HepG2 (cell line): ENCODE measurements around the gene MAP2K7. TPM values are rescaled to one million over a fixed set of nuclear protein-coding genes. Genes with fewer than 3 reads are reported as not detected.

ENCODE experiments used
- BCL6 ChIP-seq: IDR thresholded peaks from 2 replicates; pipeline ENCODE4 v1.6.1; 2016; ENCODE audit warnings: missing genetic modification reagents, missing compliant biosample characterization
- HDAC6 ChIP-seq: fragments of 200-600 bp; sonication (generic); IDR thresholded peaks from 2 replicates; pipeline ENCODE4 v1.7.0; 2017; ENCODE audit warnings: mild to moderate bottlenecking, antibody characterized with exemption, low read length, low read depth
- NFKB2 ChIP-seq: sonication (generic); formaldehyde crosslinking; IDR thresholded peaks from 2 replicates; pipeline ENCODE4 v1.4.0; 2020; ENCODE audit warnings: missing genetic modification reagents, borderline replicate concordance
- PCBP1 ChIP-seq: fragments of 200-400 bp; formaldehyde crosslinking; IDR thresholded peaks from 2 replicates; pipeline ENCODE4 v1.6.1; 2017; ENCODE audit warnings: mild to moderate bottlenecking, low read depth, low read length, borderline replicate concordance
- POLR2G ChIP-seq: fragments of 200-400 bp; formaldehyde crosslinking; IDR thresholded peaks from 2 replicates; pipeline ENCODE4 v1.6.1; 2018; ENCODE audit warnings: mild to moderate bottlenecking, low read depth, low read length, moderate library complexity
- SNRNP70 ChIP-seq: fragments of 200-400 bp; formaldehyde crosslinking; IDR thresholded peaks from 2 replicates; pipeline ENCODE4 v1.6.1; 2017; ENCODE audit warnings: mild to moderate bottlenecking, low read depth, low read length, moderate library complexity
- SRSF9 ChIP-seq: fragments of 200-400 bp; formaldehyde crosslinking; IDR thresholded peaks from 2 replicates; pipeline ENCODE4 v1.6.1; 2018; ENCODE audit warnings: borderline replicate concordance, mild to moderate bottlenecking, low read depth, low read length; ENCODE audit not compliant: insufficient read depth, poor library complexity, severe bottlenecking
- TAF15 ChIP-seq: fragments of 200-400 bp; formaldehyde crosslinking; IDR thresholded peaks from one replicate; pipeline ENCODE4 v1.6.1; 2018; ENCODE audit warnings: mild to moderate bottlenecking, low read depth, low read length; ENCODE audit not compliant: poor library complexity, severe bottlenecking
- TEAD3 ChIP-seq: optimal IDR thresholded peaks from 2 replicates; pipeline ENCODE3; 2016; ENCODE audit warnings: borderline replicate concordance
- TMF1 ChIP-seq: sonication (generic); formaldehyde crosslinking; IDR thresholded peaks from 2 replicates; pipeline ENCODE4 v1.8.1; 2022; ENCODE audit warnings: low read depth, missing genetic modification reagents
- ZNF101 ChIP-seq: sonication (generic); formaldehyde crosslinking; IDR thresholded peaks from 2 replicates; pipeline ENCODE4 v1.4.0; 2020; ENCODE audit warnings: mild to moderate bottlenecking, low read depth, missing genetic modification reagents, borderline replicate concordance
- ZNF205 ChIP-seq: IDR thresholded peaks from 2 replicates; pipeline ENCODE4 v1.6.1; 2018; ENCODE audit warnings: missing biosample characterization, missing genetic modification reagents
- ZNF232 ChIP-seq: sonication (generic); formaldehyde crosslinking; IDR thresholded peaks from 2 replicates; pipeline ENCODE4 v1.4.0; 2020; ENCODE audit warnings: missing genetic modification reagents, borderline replicate concordance
- ZNF331 ChIP-seq: sonication (generic); formaldehyde crosslinking; IDR thresholded peaks from 2 replicates; pipeline ENCODE4 v1.4.0; 2020; ENCODE audit warnings: missing genetic modification reagents
- ZNF510 ChIP-seq: sonication (generic); formaldehyde crosslinking; IDR thresholded peaks from 2 replicates; pipeline ENCODE4 v1.4.0; 2020; ENCODE audit warnings: low read depth, mild to moderate bottlenecking, missing genetic modification reagents
- ZNF572 ChIP-seq: sonication (generic); formaldehyde crosslinking; IDR thresholded peaks from 2 replicates; pipeline ENCODE4 v1.5.1; 2020; ENCODE audit warnings: mild to moderate bottlenecking, missing genetic modification reagents
- ZNF777 ChIP-seq: sonication (generic); formaldehyde crosslinking; IDR thresholded peaks from 2 replicates; pipeline ENCODE4 v1.4.0; 2020; ENCODE audit warnings: missing genetic modification reagents
- polyA plus RNA-seq, 8 experiments: library from polyadenylated mRNA; depleted of rRNA in 3 of 8; stranded (reverse) in 7 of 8; unstranded in 1 of 8; fragments of >200 nt; fragmentation: Illumina TruSeq in 4 of 8; extraction: Trizol in 4 of 8; gene quantifications; 2 replicates each; pipeline versions ENCODE4 v1.2.1 to v1.2.3, GENCODE V29; 2011 to 2016; ENCODE audit warnings: low read depth in 4 of 8, missing spikeins in 1 of 8, mixed read lengths in 1 of 8; ENCODE audit not compliant: insufficient read depth in 1 of 8
- total RNA-seq, 5 experiments: library from RNA; depleted of rRNA; stranded (reverse); fragments of >200 nt; fragmentation: Illumina TruSeq; extraction: Trizol; gene quantifications; 2 replicates each; pipeline ENCODE4 v1.2.3, GENCODE V29; 2016; ENCODE audit warnings: low read depth in 1 of 5
- TF ChIP-seq, protein P1 (sequence below): sonication (generic); formaldehyde crosslinking; IDR thresholded peaks from 2 replicates; pipeline ENCODE4 v1.8.0; 2022; ENCODE audit warnings: missing genetic modification reagents, mild to moderate bottlenecking, borderline replicate concordance
- TF ChIP-seq, protein P2 (sequence below): sonication (generic); formaldehyde crosslinking; IDR thresholded peaks from 2 replicates; pipeline ENCODE4 v1.4.0; 2020; ENCODE audit warnings: missing genetic modification reagents
- TF ChIP-seq, protein P3 (sequence below): sonication (generic); formaldehyde crosslinking; IDR thresholded peaks from 2 replicates; pipeline ENCODE4 v1.4.0; 2020; ENCODE audit warnings: missing genetic modification reagents
- TF ChIP-seq, protein P4 (sequence below): sonication (generic); formaldehyde crosslinking; IDR thresholded peaks from 2 replicates; pipeline ENCODE4 v1.9.0; 2021; ENCODE audit warnings: missing genetic modification reagents, mild to moderate bottlenecking, borderline replicate concordance
- TF ChIP-seq, protein P5 (sequence below): sonication (generic); formaldehyde crosslinking; IDR thresholded peaks from 2 replicates; pipeline ENCODE4 v1.4.0; 2020; ENCODE audit warnings: low read depth, mild to moderate bottlenecking, missing genetic modification reagents

The MAP2K7 gene
- total and polyA plus RNA-seq, 2 of the 13 experiments (the other 11 are each of a cell fraction or from before 2014, with no cell fraction given): 9.0 to 10.8 TPM

DNA sequence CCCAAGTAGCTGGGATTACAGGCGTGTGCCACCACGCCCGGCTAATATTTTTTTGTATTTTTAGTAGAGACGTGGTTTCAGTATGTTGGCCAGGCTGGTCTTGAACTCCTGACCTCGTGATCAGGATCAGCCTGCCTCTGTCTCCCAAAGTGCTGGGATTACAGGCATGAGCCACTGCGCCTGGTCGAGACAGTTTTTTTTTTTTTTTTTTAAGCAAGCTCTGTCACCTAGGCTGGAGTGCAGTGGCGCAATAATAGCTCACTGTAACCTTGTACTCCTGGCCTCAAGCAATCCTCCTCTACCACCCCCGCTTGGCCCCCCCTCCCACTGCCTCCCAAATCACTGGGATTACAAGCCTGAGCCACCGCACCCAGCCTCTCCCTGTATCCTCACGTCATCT is 6.4 kb upstream of the MAP2K7 start (continued):
- TF ChIP-seq, protein P1, sequence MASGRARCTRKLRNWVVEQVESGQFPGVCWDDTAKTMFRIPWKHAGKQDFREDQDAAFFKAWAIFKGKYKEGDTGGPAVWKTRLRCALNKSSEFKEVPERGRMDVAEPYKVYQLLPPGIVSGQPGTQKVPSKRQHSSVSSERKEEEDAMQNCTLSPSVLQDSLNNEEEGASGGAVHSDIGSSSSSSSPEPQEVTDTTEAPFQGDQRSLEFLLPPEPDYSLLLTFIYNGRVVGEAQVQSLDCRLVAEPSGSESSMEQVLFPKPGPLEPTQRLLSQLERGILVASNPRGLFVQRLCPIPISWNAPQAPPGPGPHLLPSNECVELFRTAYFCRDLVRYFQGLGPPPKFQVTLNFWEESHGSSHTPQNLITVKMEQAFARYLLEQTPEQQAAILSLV (CRISPR knock-in tag): no peak
- TF ChIP-seq PCBP1 (no peak), ZNF101 (CRISPR knock-in tag) (no peak), BCL6 (CRISPR knock-in tag) (no peak), ZNF205 (CRISPR knock-in tag) (no peak; the same call in 1 of the 2 replicates), ZNF331 (CRISPR knock-in tag) (peak; percentile 66; the same call in 1 of the 2 replicates), TAF15 (no peak), SRSF9 (no peak), HDAC6 (no peak), ZNF572 (CRISPR knock-in tag) (no peak), ZNF510 (no peak), SNRNP70 (no peak), POLR2G (no peak), ZNF232 (CRISPR knock-in tag) (no peak), TMF1 (CRISPR knock-in tag) (no peak), TEAD3 (CRISPR knock-in tag) (peak; percentile 33), NFKB2 (CRISPR knock-in tag) (no peak), ZNF777 (0 out of 2 replicates have a peak, but pooled peaks have one; percentile 40)
- TF ChIP-seq, protein P2, sequence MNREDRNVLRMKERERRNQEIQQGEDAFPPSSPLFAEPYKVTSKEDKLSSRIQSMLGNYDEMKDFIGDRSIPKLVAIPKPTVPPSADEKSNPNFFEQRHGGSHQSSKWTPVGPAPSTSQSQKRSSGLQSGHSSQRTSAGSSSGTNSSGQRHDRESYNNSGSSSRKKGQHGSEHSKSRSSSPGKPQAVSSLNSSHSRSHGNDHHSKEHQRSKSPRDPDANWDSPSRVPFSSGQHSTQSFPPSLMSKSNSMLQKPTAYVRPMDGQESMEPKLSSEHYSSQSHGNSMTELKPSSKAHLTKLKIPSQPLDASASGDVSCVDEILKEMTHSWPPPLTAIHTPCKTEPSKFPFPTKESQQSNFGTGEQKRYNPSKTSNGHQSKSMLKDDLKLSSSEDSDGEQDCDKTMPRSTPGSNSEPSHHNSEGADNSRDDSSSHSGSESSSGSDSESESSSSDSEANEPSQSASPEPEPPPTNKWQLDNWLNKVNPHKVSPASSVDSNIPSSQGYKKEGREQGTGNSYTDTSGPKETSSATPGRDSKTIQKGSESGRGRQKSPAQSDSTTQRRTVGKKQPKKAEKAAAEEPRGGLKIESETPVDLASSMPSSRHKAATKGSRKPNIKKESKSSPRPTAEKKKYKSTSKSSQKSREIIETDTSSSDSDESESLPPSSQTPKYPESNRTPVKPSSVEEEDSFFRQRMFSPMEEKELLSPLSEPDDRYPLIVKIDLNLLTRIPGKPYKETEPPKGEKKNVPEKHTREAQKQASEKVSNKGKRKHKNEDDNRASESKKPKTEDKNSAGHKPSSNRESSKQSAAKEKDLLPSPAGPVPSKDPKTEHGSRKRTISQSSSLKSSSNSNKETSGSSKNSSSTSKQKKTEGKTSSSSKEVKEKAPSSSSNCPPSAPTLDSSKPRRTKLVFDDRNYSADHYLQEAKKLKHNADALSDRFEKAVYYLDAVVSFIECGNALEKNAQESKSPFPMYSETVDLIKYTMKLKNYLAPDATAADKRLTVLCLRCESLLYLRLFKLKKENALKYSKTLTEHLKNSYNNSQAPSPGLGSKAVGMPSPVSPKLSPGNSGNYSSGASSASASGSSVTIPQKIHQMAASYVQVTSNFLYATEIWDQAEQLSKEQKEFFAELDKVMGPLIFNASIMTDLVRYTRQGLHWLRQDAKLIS: no peak
- TF ChIP-seq, protein P3, sequence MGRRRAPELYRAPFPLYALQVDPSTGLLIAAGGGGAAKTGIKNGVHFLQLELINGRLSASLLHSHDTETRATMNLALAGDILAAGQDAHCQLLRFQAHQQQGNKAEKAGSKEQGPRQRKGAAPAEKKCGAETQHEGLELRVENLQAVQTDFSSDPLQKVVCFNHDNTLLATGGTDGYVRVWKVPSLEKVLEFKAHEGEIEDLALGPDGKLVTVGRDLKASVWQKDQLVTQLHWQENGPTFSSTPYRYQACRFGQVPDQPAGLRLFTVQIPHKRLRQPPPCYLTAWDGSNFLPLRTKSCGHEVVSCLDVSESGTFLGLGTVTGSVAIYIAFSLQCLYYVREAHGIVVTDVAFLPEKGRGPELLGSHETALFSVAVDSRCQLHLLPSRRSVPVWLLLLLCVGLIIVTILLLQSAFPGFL (CRISPR knock-in tag): no peak
- TF ChIP-seq, protein P4, sequence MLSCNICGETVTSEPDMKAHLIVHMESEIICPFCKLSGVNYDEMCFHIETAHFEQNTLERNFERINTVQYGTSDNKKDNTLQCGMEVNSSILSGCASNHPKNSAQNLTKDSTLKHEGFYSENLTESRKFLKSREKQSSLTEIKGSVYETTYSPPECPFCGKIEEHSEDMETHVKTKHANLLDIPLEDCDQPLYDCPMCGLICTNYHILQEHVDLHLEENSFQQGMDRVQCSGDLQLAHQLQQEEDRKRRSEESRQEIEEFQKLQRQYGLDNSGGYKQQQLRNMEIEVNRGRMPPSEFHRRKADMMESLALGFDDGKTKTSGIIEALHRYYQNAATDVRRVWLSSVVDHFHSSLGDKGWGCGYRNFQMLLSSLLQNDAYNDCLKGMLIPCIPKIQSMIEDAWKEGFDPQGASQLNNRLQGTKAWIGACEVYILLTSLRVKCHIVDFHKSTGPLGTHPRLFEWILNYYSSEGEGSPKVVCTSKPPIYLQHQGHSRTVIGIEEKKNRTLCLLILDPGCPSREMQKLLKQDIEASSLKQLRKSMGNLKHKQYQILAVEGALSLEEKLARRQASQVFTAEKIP: no peak
- TF ChIP-seq, protein P5, sequence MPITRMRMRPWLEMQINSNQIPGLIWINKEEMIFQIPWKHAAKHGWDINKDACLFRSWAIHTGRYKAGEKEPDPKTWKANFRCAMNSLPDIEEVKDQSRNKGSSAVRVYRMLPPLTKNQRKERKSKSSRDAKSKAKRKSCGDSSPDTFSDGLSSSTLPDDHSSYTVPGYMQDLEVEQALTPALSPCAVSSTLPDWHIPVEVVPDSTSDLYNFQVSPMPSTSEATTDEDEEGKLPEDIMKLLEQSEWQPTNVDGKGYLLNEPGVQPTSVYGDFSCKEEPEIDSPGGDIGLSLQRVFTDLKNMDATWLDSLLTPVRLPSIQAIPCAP: no peak
